HG03565 (cell line): ENCODE measurements around the gene NT5DC1.

ENCODE experiments used
- ATAC-seq: cut with Tn5 transposase; IDR thresholded peaks from one replicate; pipeline ENCODE4 v1.9.1; 2021; ENCODE audit warnings: mild to moderate bottlenecking, moderate library complexity; ENCODE audit not compliant: unreplicated experiment

NT5DC1 gene

DNA sequence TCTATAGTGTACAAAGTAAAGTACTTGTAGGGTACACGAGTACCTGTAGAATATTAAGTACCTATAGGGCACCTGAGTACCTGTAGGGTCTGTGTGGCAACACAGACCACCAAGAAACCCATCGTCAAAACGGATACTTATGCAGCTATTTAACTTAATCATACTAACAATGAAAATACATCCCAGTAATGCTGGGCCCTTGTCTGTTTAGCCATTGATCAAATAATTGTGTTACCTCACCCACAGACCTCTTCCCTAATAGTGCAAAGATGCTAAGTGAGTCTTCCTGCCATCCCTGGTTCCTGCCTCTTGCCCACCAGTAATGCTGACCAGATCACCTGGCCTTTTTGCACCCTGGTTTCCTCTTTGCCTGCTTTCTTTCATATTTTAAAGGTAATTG lies 32.8 kb downstream of the NT5DC1 start:
- no peak for ATAC-seq

DNA sequence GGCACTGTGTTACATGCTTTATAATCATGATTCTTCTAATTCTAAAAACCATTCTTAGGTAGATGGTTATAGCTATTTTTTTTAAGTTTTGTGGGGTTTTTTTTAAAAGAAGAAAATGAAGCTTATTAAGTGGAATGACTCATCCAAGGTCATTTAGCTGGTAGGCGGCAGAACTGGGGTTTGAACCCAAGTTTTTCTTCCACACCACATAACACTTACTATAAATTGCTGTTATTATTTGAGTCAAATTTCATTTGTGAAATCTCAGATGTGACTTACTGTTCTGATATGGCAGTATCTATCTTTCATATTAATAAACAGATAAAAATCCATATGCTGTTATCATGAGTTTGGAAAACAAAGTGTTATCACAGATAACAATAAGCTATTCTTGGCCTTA lies 35.7 kb downstream of the NT5DC1 start:
- no peak for ATAC-seq

DNA sequence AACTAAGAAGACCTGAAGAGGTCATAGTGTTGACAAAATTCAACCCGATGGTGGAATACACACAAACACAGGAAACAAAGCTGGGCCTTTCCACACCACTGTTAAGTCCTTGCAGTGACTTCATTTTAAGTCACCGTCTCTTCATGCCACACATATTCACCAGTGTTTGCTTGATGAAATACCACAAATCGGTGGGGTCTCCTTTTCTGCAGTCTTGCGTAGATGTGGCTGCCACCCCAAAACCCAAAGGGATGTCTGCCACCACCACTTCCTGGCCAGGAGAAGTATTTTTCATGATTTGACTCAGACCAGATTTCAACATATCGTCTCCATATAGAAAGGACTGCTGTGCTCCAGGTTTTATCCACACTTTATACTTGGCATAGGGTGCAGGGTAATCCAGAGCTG lies 36.3 kb downstream of the NT5DC1 start:
- no peak for ATAC-seq

DNA sequence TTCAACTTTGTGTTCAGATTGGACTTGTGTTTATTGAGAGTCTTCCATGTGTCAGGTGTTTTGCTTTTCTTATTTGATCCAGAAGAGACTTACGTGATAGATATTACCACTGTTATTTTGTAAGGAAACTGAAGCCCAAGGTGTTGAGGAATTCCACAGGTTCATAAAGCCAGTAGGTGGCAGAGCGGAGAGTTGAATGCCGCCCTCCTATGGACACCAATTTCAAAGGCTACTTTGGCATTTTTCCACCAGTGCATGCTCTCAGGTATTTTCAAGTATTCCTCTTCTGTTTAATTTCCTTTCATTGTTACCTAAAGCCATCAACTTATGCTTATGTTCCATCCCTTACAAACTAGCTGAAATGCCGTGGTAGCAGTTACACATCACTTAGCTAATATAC lies 39.3 kb downstream of the NT5DC1 start:
- ATAC-seq: no peak

DNA sequence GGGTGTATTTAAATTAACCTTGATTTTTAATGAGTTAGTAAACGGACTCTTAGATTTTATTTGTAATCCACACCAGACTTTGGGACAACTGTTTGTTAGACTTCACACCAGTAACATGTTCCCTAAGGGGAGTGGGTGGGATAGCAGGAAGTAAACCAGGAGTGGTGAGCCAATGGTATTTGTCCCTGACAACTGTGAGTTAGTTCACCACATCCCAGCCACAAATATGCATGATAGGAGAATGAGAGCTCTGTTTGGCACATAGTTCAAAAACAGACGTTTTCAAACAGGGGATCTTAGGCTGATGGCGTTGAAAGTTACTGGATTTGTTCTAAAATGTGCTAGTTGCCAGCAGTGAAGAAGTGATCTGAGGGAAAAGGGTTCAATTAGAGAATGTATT lies 44.0 kb downstream of the NT5DC1 start:
- no peak for ATAC-seq

DNA sequence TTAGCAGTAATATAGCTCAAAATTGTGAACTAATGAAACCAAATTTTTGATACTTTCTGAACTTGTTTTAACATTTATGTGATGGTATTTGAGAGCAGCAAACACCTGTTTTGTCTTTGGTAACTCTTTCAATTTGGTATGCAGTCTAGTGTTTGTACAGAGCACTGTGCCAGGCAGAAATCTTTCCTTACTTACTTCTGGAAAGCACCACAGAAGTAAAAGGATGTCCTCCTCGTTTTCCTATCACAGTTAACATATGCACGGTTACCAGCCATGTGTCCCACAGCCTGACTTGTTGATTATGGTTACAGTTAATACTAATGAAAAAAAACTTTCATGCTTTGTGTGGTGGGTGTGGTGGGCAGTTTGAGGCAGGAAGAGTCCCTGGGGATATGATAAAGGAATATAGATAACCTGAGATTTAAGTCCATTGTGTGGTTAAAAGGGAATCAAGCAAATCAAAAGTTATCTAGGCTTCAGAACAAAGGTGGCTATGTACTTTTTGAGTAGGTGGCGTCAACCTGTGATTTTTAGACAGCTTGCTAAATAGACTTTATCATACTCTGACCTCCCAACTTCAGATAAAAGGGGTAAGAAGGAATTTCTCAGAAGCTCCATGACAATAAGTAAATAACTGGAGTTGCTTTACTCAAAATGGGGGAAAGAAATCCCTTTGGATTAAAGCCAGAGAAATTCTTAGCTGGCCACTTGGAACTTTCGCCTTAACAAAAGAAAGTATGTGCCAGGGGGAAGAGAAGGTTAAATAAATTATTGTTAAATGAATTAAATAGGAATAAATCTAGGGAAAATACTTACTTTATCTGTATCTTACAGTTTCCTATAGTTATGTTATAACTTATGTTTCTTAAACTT lies 45.4 kb downstream of the NT5DC1 start:
- ATAC-seq: no peak

DNA sequence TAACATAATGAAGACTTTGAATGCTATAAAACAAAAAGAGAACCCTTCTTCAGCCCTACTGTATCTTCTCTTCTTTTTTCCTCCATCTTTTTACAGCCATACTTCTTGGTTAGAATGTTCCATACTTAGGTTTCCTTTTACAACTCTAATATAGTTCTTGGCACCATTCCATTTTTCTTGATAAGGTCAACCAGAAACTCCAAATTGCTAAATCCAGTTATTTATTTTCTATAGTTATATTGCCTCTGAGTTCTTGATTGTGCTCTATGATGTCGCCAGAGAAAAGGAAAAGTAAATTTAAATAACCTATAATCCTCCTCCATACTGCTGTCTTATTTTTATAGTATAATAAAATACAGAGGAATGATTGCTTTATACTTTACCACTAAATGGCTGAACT lies 52.0 kb downstream of the NT5DC1 start:
- ATAC-seq: no peak

DNA sequence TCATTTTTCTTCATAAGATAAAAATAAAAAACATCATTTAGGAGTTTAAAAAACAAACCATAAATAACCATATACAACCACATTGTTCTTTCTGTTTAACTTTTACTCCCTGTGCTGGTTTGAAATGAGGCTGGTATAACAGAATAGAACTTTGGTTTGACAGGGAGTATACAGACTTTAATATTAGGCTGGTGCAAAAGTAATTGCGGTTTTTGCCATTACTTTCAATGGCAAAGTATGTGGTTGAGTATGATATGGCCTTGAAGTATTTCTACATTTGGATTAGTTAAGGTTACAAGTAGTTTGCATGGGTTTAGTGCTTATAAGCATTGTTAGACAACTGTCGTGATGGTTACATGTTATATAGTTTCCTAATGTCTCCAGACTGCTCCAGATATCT lies 54.2 kb downstream of the NT5DC1 start:
- no peak for ATAC-seq

DNA sequence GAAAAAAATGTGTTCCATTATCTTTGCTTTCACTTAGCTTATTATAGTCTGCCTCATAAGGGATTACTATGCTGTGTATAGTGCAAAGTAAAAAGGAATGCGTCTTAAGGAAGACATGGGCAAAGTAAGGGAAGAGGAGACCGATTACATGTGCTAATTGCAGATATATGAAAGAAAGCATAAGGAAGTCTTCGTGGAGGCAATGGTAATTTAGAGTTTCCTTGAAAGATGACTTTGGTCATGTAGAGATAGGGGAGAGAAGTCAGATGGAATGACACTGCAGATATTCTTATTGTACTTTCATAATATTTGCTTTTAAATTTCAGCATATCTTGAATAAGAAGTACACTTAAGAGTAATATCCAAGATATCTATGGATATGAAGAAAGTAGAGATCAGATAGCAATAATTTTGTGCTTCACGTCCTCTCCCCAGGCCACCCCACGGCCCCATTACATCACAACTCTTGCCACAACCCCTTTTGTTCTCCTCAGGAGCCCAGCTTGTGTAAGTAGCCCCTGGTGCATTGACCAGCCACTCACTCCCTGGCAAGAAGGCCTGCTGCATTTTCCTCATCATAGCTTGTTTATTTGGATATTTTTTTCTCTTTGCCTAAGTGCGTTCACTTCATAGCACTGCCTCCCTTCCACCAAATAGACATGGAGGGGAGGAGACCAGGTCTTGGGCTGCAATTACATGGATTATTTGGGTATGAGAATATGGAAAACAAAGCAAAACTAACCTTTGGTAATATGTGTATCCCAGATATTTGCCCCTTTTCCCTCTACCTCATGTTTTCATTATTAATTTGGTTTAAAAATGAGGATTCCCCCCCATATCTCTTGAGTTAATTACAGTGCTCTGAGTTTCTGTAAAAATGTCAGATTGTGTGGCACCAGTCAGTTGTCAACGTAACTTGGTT lies 56.0 kb downstream of the NT5DC1 start:
- ATAC-seq: no peak

DNA sequence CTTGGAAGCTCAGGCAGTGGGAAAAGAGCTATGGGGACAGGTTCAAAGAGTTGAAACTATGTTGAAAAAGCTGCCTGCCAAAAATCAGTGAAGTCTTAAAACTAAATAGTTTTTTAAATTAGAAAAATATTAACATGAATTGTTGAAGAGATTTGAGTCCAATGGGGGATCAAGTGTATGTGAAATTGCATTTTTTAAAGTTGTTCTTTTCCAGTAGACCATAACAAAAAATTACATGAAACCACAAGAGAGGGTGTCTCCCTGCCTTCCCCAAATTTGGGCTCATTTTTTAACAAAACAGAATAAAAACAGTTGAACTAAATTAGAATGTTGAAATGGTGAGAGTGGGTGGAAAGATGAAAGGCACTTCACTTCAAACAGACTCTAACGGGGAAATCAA lies 56.7 kb downstream of the NT5DC1 start:
- no peak for ATAC-seq

DNA sequence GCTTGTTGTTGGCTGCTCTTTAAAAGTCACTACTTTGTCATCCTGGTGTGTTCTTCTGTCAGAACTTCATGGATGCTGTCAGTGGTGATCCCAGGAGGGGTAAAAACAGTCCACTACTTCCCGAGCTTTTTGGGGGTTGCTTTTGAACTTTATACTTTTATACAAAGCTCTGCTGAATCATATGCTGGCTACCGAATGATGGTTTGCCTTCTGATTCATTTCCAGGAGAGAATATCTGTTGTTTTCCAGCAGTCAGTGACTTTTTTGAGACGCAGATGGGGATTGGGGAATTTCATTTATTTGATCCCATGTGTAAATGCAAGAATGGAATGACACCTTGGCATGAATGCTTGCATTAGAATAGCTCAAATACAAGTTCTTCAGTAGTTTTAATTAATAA lies 58.0 kb downstream of the NT5DC1 start:
- ATAC-seq: no peak

DNA sequence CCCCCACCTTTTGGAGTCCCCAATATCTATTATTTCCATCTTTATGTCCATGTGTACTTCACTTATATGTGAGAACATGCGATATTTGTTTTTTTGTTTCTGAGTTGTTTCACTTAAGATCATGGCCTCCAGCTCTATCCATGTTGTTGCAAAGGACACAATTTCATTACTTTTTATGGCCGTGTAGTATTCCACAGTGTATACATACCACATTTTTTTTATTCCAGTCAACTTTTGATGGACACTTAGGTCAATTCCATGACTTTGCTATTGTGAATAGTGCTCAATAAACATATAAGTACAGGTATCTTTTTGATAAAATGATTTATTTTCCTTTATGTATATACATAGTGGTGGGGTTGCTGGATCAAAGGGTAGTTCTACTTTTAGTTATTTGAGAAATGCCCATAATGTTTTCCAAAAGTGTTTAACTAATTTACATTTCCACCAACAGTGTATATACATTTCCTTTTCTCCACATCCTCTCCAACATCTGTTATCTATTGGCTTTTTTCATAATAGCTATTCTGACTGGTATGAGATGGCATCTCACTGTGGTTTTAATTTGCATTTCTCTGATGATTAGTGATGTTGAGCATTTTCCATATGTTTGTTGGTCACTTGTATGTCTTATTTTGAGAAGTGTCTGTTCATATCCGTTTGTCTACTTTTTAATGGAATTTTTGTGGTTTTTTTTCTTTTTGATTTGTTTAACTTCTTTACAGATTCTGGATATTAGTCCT lies 59.3 kb downstream of the NT5DC1 start:
- no peak for ATAC-seq

DNA sequence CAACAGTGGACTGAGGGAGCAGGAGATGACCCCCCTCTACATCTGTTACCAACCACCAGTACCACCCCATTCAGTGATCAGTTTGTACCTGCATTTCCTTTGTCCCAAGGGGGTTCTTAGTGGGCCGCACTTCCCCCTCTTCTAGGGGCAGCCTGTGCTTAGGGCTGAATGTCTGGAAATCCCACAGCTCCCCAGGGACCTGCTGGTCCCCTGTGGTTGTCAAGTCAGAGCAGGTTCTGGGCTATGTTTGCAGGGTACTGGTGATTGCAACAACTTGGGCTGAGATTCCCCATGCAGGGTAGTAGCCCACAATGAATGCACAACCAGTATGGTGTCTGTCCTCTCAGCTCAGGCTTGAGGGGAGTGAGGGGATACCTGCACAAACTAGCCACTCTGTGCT lies 64.9 kb downstream of the NT5DC1 start:
- ATAC-seq: no peak

DNA sequence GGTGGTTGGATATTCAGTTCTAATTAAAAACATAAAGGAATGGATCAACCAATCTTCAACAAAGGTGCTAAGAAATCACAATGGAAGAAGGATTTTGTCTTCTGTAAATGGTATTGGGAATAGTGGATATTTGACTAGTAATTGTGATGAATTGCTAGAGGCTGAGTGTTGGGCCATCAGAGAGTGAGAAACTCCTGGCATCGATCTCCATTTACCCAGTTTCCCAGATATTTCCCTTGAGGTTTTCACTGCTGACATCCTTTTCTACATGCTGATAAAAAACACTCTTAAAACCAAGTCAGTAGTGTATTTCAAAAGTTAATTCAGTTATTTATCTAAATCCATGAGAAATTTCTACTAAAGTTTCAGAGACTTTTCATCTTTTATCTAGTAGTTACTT lies 65.7 kb downstream of the NT5DC1 start:
- ATAC-seq: no peak

DNA sequence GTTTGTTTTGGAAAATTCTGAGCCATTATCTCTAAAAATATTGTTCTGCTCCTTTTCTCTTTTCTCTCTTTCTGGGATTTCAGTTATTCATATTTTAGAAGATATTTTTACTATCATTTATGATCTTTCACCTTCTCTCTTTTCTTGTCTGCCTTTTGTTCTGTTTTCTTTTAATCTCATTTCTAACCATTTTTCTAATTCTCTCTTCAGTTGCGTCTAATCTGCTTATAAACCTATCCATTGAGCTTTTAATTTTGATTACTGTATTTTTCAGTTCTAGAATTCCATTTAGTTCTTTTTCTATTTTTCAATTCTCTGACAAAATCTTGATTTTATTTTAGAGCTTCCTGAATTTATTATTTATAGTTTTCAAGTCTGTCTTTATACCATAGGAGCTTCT lies 67.5 kb downstream of the NT5DC1 start:
- no peak for ATAC-seq

DNA sequence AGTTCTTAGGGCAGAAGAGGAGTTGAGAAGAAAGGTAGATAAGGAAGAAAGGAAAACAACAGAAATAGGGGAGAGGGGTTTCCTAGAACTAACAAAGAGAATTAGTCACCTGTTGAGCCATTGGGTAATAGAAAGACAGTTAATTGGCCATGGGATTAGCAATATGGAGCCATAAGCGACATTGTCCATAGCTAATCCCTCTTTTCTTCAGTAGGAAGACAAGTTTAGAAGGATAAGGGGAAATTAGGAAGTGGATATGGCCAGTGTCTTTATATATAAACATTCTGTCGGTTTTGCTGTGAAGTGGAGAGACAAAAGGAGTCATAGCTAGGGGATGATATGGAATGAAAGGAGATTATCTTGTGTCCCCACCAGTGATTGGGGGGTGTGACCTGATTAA lies 69.2 kb downstream of the NT5DC1 start:
- no peak for ATAC-seq

DNA sequence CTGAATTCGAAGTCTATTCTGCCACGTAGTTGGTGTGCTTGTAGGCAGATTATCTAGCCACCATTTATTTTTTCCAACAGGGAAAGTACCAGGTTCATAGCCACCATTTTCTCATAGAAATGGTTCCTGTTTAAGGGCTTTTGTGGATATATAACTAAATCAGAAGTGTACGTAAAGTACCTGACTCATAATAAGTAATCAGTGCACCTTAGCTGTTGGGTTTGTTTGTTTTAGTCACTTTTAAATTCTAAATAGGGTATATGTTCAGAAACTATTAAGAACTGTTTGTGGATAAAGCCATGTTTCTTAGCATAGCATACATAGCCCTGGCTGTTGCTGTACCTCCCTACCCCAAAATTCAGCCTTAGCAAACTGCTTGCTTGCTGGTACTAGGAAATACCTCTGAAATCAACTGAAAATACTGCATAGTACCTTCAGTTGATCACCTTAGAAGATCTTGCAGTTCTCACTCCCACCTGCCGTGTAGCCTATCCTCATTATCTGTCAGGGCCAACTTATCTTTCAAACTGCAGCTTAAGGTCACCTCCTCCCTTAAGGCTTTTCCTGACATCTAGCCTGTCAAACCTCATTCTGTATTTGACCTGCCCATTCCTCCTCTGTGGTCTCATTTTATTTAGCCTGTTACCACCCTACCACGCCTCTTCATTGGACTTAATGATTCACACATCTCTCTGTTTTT lies 69.9 kb downstream of the NT5DC1 start:
- ATAC-seq: no peak

DNA sequence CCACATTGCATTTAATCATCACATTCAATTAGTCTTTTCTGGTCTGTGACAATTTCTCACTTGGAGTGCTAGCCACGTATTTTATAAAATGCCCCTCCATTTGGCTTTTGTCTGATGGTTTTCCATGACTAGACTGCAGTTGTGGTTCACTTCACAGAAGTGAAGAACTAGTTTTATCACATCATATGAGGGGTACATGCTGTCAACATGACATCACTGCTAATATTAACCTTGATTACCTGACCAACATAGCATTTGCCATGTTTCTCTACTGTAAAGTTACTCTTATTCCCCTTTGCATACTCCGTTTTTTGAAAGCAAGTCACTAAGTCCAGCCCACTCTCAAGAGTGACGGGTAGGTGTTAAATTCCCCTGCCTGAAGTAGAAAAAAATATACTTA lies 73.3 kb downstream of the NT5DC1 start:
- ATAC-seq: no peak

DNA sequence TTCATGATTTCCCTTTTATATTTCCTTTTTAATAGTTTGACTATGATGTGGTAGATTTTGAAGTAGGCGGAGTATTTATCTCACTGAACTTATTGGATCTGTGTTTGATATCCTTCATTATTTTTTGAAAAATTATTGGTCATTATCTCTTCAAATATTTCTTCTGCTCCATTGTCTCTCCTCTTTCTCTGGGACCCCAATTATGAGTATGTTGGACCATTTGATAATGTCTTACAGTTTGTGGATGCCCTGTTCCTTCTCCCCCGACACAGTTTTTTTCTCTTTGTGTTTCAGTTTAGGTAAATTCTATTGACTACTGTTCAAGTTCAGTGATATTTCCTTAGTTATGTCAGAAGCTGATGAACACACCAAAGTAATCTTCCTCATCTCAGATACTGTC lies 74.7 kb downstream of the NT5DC1 start:
- ATAC-seq: no peak

DNA sequence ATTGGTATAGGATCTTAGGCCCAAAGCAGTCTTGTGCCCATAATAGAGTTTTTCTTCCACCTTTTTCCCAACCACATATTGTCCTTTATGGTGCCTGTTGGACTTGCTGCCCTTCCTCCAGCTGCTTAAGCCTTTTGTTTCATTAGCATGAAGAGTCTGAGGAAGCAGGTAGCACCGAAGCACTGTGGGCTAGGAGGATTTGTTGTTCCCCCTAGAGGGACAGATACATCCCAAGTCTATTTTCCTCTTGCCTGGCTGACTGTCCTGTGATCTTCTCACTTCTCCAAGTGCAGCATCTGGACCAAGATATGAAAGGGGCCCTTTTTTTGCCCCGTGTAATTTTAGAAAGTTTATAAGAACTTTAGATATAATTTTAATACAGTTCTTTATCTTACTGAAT lies 75.9 kb downstream of the NT5DC1 start:
- ATAC-seq: no peak

DNA sequence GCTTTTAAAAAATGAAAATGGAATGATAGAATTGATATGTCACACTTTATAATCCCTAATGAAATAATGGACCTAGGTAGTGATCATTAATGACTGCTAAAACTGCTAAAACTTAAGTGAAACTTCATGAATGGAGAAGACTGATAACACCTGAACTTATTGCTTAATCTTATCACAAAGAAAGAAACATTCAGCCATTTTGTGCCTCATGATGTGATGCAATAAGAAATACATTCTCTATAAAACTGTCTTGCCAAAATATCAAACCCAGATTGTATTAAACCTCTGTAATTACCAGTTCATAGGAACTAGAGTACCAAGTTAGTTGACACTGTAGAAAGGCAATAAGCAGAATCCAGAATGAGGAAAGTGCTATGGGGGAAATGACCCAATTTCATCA lies 79.7 kb downstream of the NT5DC1 start:
- no peak for ATAC-seq
